Vagina (tissue), 2 donors: ENCODE data around the gene CNIH3. TPM values are rescaled to one million over a fixed set of nuclear protein-coding genes. Genes with fewer than 3 reads are reported as not detected.

Experiments used
- DNase-seq, 2 donors: peaks; one replicate each; pipeline ENCODE4 v3.0.0-alpha.2; 2017; ENCODE audit errors: extremely low spot score in 2 of 2
- H3K27ac ChIP-seq: fragments of 200-600 bp; sonication (generic); one replicate; pipeline ENCODE4 v1.5.1; 2019
- H3K27me3 ChIP-seq: fragments of 200-600 bp; sonication (generic); one replicate; pipeline ENCODE4 v1.5.1; 2019
- H3K36me3 ChIP-seq, 2 donors: fragments of 200-600 bp; sonication (generic); one replicate each; pipeline ENCODE4 v1.5.1; 2017 to 2019
- H3K4me1 ChIP-seq: fragments of 200-600 bp; sonication (generic); one replicate; pipeline ENCODE4 v1.5.1; 2019
- H3K4me3 ChIP-seq, 2 donors: fragments of 200-600 bp; sonication (generic); 1 replicate in 1 of 2; 2 replicates in 1 of 2; pipeline ENCODE4 v1.5.1; 2016 to 2019
- H3K9me3 ChIP-seq: fragments of 200-600 bp; sonication (generic); one replicate; pipeline ENCODE4 v1.5.1; 2019
- CTCF ChIP-seq, 3 experiments: fragments of 450-650 bp in 2 of 3; fragments of 200-600 bp in 1 of 3; sonication (generic) in 1 of 3; IDR thresholded peaks; one replicate each; pipeline ENCODE4 v1.5.1; 2017 to 2019; ENCODE audit warnings: antibody characterized with exemption in 3 of 3, mild to moderate bottlenecking in 2 of 3, moderate library complexity in 2 of 3
- POLR2A ChIP-seq, 2 donors: fragments of 450-650 bp; IDR thresholded peaks; one replicate each; pipeline ENCODE4 v1.6.1; 2017; ENCODE audit warnings: antibody characterized with exemption in 2 of 2, mild to moderate bottlenecking in 2 of 2, moderate library complexity in 2 of 2
- POLR2AphosphoS5 ChIP-seq, 2 donors: sonication (generic); formaldehyde crosslinking; IDR thresholded peaks; one replicate each; pipeline ENCODE4 v1.9.0; 2017; ENCODE audit warnings: antibody characterized with exemption in 2 of 2, mild to moderate bottlenecking in 2 of 2, low read depth in 1 of 2; ENCODE audit not compliant: insufficient read depth in 1 of 2
- intact Hi-C: fragments of 100-400 bp; cut with DNase I; formaldehyde crosslinking; loops from one replicate; pipeline ENCODE4 v1.15.1; 2023
- total RNA-seq: library from RNA; depleted of rRNA; stranded (reverse); fragments of >200 nt; gene quantifications from one replicate; pipeline ENCODE4 v1.2.3, GENCODE V29; 2016

Gene CNIH3
- total RNA-seq, 1 donor from 2014 or later, result not detected

- TF ChIP-seq CTCF (IDR thresholded peaks at IDR 0.05), result no peak
- TF ChIP-seq POLR2AphosphoS5 (IDR thresholded peaks at IDR 0.05; ENCODE audit: insufficient read depth in 1 of 2, low read depth in 1 of 2), result no peak
- no peak for TF ChIP-seq POLR2A (IDR thresholded peaks at IDR 0.05)
- Histone ChIP-seq H3K36me3 (no peaks in the 10 kb centered on the region), H3K4me1 (no peaks in the 10 kb centered on the region), H3K27me3 (no peaks in the 10 kb centered on the region), H3K4me3 (no peak overlapping the region), H3K9me3 (no peaks in the 10 kb centered on the region), H3K27ac (no peak overlapping the region)
- DNase-seq, result no peak
- intact Hi-C loops, result no loop called here
Measured at GRCh38 chr1:224671076-224671475, 55.0 kb downstream of the CNIH3 start.

- no peak overlapping the region for H3K4me3 ChIP-seq
- H3K27ac ChIP-seq, result no peak overlapping the region
- H3K36me3 ChIP-seq, result no peaks in the 10 kb centered on the region
- DNase-seq, result no peak
- intact Hi-C loops, result no loop called here
- H3K4me1 ChIP-seq, result no peaks in the 10 kb centered on the region
- no peaks in the 10 kb centered on the region for H3K27me3 ChIP-seq
- TF ChIP-seq CTCF (IDR thresholded peaks at IDR 0.05) (no peak), POLR2AphosphoS5 (IDR thresholded peaks at IDR 0.05; ENCODE audit: insufficient read depth in 1 of 2, low read depth in 1 of 2) (no peak), POLR2A (IDR thresholded peaks at IDR 0.05) (no peak)
- H3K9me3 ChIP-seq, result no peaks in the 10 kb centered on the region
Measured at GRCh38 chr1:224673141-224673540, 57.0 kb downstream of the CNIH3 start.

GRCh38 chr1:224675590-224675989 lies 59.5 kb downstream of the CNIH3 start:
- no peak for DNase-seq
- Histone ChIP-seq H3K27me3 (no peaks in the 10 kb centered on the region), H3K27ac (no peak overlapping the region), H3K4me3 (no peak overlapping the region), H3K36me3 (no peaks in the 10 kb centered on the region), H3K9me3 (no peaks in the 10 kb centered on the region), H3K4me1 (no peaks in the 10 kb centered on the region)
- intact Hi-C loops, result no loop called here
- TF ChIP-seq POLR2AphosphoS5 (IDR thresholded peaks at IDR 0.05; ENCODE audit: insufficient read depth in 1 of 2, low read depth in 1 of 2) (no peak), CTCF (IDR thresholded peaks at IDR 0.05) (no peak), POLR2A (IDR thresholded peaks at IDR 0.05) (no peak)

- no peaks in the 10 kb centered on the region for H3K4me1 ChIP-seq
- no peak overlapping the region for H3K4me3 ChIP-seq
- intact Hi-C loops, result no loop called here
- no peaks in the 10 kb centered on the region for H3K36me3 ChIP-seq
- H3K9me3 ChIP-seq, result no peaks in the 10 kb centered on the region
- no peak for DNase-seq
- no peaks in the 10 kb centered on the region for H3K27me3 ChIP-seq
- no peak for TF ChIP-seq POLR2AphosphoS5 (IDR thresholded peaks at IDR 0.05; ENCODE audit: insufficient read depth in 1 of 2, low read depth in 1 of 2)
- TF ChIP-seq POLR2A (IDR thresholded peaks at IDR 0.05), result no peak
- TF ChIP-seq CTCF (IDR thresholded peaks at IDR 0.05), result no peak
- no peak overlapping the region for H3K27ac ChIP-seq
Measured at GRCh38 chr1:224676551-224676950, 60.4 kb downstream of the CNIH3 start.

- Histone ChIP-seq H3K9me3 (no peaks in the 10 kb centered on the region), H3K27ac (no peak overlapping the region), H3K27me3 (no peaks in the 10 kb centered on the region), H3K36me3 (no peaks in the 10 kb centered on the region), H3K4me3 (no peak overlapping the region), H3K4me1 (no peaks in the 10 kb centered on the region)
- intact Hi-C loops, result no loop called here
- no peak for DNase-seq
- no peak for TF ChIP-seq POLR2AphosphoS5 (IDR thresholded peaks at IDR 0.05; ENCODE audit: insufficient read depth in 1 of 2, low read depth in 1 of 2)
- TF ChIP-seq POLR2A (IDR thresholded peaks at IDR 0.05), result no peak
- TF ChIP-seq CTCF (IDR thresholded peaks at IDR 0.05), result no peak
Measured at GRCh38 chr1:224678168-224678567, 62.1 kb downstream of the CNIH3 start.
